DMS114 treated with DMSO at 0.1 percent for 48 hours (cell line): ENCODE data around the gene GAS1.

Experiments used
- DNase-seq: peaks from one replicate; lab custom pipeline; 2025; ENCODE audit not compliant: unreplicated experiment; lab: John Stamatoyannopoulos, UW

GAS1 gene

DNA sequence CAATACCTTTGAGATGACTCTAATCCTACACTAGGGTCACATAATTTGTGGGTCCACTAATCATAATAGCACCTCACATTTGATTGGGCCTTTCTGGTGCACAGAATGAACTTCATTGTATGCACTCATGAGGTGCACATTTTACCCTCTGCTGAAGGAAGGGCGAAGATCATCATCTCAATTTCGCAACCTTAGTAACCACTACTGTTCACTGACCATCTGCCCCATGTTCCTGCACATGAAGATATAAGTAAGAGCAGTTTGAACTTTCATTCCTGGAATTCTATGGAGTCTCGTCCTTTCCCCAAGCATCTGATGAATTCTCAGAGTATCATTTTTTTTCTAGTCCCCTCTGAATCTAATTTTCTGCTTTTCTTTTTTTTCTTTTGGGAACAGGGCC, 21.2 kb downstream of the GAS1 start:
- no peak for DNase-seq

GRCh38 chr9:86925686-86926085, 21.6 kb downstream of the GAS1 start:
- DNase-seq: no peak

DNA sequence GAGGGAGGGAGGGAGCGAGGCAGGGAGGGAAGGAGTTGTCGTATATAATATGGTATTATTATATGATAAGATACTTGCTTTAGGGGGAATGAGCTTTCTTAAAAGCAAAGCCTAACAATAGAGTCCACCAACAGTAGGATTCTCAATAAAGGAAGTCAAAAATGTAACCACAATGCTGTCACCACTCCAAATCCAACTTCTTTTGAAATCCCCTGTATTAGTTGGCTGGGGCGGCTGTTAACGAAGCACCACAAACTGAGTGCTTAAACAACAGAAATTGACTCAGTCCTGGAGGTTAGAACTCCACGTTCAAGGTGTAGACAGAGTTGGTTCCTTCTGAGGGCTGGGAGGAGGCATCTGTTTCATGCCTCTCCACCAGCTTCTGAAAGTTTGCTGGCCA, 23.1 kb downstream of the GAS1 start:
- no peak for DNase-seq

DNA sequence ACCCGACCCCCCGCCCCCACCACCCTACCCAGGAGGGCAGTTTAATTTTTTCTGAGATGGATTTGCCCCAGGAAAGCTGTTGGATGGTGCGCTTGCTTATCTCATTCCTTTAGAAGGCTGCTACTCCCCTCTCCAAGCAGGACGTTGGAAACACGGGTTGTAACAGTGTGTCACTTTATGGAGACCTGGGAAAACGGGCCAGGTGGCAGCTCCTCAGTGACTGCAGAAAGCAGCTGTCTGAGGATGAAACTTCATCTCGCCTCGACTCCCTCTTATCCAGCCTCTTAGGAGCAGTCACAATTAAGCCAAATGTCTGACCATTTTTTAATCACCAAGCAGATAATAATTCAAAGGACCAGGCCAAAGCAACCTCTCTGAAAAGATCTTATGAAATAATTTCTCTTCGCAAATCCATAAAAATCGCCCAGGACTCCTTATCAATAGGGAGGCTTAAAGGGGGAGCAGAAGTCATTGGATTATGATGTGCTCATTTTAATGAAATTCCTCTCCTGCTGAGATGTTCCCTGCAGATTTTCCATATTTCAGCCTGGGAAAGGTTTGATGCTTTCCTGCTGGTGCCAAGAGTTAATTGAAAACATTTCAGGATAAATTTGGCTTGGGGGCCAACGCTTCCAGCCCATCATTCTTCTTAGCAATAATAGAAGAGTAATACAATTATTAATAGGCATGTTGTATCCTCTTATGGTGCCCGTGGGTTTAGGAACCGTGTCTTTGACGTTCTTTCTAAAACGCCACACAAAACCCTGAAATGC, 26.0 kb downstream of the GAS1 start:
- DNase-seq: no peak

- DNase-seq: no peak
These were observed 28.8 kb downstream of the GAS1 start for GRCh38 chr9:86918556-86918955.

- DNase-seq: no peak
These were observed 35.1 kb downstream of the GAS1 start for GRCh38 chr9:86912210-86912609.

DNA sequence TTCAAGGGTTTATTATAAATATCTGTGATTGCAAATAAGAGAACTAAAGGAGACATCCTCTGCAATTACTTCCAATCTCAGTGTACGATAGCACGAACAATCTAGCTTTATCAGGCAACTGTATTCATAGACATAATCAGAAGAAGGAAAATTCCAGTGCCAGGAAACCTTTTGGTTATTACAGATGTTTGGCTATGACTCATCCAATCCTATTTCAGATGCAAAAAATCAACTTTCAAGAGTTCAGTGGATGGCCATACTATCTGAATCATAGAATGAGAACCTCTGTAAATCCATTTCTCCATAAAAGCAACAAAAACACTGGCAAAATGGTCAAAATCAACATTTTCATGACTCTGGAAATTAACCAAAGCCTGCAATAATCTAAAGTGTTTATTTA, 37.9 kb downstream of the GAS1 start:
- no peak for DNase-seq

- no peak for DNase-seq
These were observed 39.0 kb downstream of the GAS1 start for GRCh38 chr9:86908261-86908660.

DNA sequence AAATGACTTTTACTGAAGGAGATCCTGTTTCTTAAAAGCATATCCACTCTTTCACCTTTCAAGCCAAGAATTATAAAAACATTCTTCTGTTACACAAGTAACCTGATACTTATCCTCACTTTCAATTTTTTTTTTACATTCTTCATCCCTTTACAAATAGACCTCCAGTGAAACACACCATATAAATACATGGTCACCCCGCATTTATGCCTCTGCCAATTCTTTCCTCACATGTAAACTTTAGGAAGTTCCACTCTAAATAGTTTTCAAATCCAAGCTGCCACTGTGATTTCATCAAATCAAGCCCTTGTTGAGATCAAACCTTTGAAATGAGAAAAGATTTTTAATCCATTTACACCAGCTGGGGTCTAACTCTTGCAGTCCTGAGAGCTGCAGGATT, 40.0 kb downstream of the GAS1 start:
- no peak for DNase-seq

GRCh38 chr9:86903734-86904085, 43.6 kb downstream of the GAS1 start:
- DNase-seq: no peak

GRCh38 chr9:86902991-86903733, 44.1 kb downstream of the GAS1 start:
- DNase-seq: no peak

DNA sequence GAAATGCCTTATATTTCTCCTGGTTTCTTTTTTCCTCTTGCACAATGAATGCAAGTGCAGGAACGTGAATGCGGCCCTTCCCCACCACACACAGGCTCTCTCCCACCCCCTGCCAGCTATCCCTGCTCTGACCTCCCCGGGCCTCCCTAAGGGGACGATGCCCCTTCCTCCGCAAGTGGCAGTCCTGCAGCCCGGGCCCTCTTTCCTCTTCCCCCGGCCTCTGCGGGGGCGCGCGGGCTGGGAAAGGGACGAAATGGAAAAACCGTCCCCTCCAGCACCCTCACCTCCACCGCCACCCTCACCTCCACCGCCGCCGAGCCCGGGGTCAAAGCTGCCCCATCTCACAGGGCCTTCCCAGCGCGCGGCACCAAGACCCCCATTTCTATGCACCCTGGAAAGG, 44.7 kb downstream of the GAS1 start:
- no peak for DNase-seq

- no peak for DNase-seq
These were observed 45.1 kb downstream of the GAS1 start for GRCh38 chr9:86902176-86902575.

DNA sequence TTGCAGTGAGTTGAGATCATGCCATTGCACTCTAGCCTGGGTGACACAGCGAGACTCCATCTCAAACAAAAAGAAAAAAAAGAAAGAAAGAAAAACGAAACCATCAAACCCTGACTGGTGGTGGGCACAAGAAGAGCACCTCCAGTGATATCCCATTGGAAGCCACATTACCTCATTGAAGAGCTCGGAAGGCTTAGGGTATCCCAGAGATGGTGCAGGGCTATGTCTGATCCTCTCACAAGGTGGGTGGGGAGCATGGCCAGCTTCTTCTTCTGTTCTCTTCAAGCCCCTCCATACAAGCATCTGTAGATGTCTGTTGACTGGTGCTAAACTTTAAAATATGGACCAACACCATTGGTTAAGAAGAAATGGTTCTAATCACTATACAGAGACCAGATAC, 45.8 kb downstream of the GAS1 start:
- DNase-seq: no peak
